HL-60/S4 treated with retinoic acid at 250 ng/mL for 4 days and 3 days (cell line): ENCODE results near the gene NPPB.

Experiments
- in situ Hi-C: fragments of 300-500 bp; cut with MboI; formaldehyde crosslinking; loops from 2 replicates; pipeline ENCODE4 v1.7.0; 2022; ENCODE audit warnings: low sequenced_read_pairs

The NPPB gene

GRCh38 chr1:11858968-11859871 lies 475 bp upstream of the NPPB start:
- in situ Hi-C loops, result no loop called here

GRCh38 chr1:11858158-11858557 lies 587 bp downstream of the NPPB start:
- in situ Hi-C loops, result no loop called here

DNA sequence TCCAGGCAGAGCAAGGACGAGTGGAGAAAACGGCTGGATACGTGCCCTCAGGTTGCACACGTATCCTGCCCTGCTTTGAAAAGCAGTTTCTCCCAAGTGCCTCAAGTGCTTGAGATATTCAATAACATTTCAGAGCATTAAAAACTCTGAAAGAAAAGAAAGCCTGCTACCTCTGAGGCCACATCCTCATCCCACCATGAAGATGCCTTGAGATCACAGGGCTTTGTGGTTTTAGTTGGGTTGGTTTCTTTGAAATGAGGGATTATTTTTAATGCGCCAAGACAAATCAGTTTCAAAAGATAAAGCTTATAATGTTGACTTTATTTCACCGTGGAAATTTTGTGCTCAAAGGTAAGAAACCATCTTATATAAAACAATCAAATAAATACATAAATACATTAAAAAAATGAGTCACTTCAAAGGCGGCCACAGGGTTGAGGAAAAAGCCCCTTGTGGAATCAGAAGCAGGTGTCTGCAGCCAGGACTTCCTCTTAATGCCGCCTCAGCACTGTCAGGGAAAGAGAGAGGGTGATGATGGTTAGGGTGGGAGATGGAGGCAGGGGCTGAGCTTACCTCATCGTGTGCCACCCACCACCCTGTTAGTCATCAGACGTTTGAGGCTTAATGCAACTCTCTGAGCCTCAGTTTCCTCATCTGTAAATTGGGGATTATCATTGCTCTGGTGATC lies 1.4 kb downstream of the NPPB start:
- in situ Hi-C loops, result no loop called here

GRCh38 chr1:11856698-11857097 lies 2.0 kb downstream of the NPPB start:
- in situ Hi-C loops, result no loop called here

DNA sequence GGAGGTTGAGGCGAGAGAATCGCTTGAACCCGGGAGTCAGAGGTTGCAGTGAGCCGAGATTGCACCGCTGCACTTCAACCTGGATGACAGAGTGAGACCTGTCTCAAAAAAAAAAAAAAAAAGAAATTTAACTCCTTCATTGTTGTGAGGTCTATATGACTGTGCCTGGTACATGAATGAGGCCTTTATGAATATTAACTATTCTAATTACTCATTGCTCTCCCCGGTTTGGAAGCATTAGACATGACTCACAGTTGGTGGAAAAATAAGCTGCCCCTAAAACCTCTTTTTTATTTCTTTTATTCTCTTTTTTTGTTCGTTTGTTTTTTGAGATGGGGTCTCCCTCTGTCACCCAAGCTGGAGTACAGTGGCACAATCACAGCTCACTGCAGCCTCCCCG lies 3.3 kb downstream of the NPPB start:
- in situ Hi-C loops, result no loop called here

GRCh38 chr1:11854519-11854918 lies 4.2 kb downstream of the NPPB start:
- in situ Hi-C loops, result no loop called here

DNA sequence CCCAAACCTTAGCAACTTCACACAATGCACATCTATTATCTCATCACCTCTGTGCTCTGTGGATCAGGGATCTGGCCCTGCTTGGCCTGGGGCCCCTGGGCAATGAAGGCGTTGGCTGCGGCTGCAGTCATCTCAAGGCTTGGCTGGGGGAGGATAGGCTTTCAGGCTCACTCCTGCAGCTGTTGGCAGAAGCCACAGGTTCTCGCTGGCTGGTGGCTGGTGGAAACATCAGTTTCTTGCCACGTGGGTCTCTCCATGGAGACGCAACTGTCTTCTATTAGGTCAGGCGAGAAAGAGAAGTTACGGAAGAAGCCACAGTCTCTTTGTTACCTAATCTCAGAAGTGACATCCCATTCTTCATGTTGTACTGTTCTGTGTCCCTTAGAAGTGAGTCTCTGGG lies 7.6 kb downstream of the NPPB start:
- in situ Hi-C loops, result no loop called here

- in situ Hi-C loops, result no loop called here
Measured at GRCh38 chr1:11850156-11850555, 8.6 kb downstream of the NPPB start.

GRCh38 chr1:11848373-11848700 lies 10.4 kb downstream of the NPPB start:
- in situ Hi-C loops, result no loop called here

DNA sequence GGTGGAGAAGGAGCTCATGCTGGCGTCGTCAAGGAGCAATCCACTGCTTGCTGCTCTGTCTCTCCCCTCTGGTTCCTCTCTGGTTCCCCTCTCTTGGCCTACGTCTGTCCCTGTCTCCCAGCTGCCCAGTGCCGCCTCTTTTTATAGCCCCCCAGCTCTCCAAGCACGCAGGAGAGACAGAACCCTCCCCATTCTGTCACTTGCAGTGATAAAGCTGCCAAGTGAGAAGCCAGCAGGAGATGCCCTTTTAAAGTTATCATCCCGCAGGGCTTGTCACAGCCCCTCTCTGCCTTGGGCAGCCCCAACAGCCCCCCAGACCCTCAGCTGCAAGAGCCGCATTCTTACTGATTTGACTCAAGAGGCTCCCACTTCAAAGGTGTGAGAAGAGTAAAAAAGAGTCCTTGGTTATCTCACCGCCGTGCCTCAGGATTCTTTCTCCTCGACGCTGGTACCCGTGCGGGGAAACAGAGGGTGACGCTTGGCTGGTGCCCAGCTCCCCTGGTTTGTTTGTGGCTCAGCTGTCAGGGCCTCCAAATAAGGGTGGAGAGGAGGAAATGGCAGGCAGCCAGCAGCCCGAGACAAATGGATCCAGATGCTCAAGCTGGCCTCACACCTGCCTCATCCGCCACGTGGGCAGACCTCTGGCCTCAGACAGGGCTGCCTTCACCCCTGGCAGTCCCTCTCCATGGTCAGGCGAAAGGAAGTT lies 10.9 kb downstream of the NPPB start, which contains the start of gene NPPA:
Gene NPPA (minus strand): TSS at position 117 of the 706 bp plus-strand sequence. CDS start 99 bp downstream, at position 18.
- in situ Hi-C loops, result no loop called here

- in situ Hi-C loops, result no loop called here
Measured at GRCh38 chr1:11845641-11846335, 13.0 kb downstream of the NPPB start.

- in situ Hi-C loops, result loop anchor here (5.0 kb wide), 1 partner anchor 55 kb away; no protein-coding TSS in a partner anchor
Measured at GRCh38 chr1:11842154-11843041, 16.3 kb downstream of the NPPB start.

DNA sequence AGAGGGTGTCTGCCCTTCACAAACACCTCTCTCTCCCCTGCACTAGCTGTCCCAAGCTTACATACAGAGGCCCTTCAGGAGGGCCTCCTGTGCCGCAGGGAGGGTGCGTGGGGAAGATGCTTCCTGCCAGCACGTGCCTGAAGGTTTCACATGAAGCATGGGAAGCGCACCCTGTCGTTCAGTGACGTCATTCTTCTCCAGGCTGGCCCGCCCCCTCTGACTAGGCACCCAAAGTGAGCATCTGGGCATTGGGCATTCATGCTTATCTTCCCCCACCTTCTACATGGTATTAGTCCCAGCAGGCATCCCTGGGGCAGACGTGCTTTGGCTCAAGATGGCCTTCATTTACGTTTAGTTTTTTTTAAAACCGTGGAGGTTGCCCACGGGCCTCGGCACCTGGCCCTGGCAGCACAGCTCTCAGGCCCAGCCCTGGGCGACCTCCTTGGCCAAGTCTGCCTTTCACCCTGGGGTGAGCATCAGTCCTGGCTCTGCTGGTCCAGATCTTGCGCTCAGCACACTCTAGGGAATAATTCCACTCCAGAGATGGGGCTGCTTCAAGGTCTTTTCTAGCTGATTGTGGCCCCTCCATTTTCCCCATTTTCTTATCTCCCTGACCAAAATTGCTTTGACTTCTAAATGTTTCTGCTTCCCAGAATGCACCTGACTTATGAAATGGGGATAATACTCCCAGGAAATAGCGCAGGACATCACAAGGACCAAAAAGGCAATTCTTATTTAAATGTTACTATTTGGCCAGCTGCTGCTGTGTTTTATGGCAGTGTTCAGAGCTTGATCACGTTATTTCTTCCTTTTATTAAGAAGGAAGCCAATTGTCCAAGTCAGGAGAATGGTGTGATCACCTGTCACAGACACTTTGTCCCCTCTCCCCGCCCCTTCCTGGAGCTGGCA lies 17.2 kb downstream of the NPPB start:
- in situ Hi-C loops, result loop anchor here (5.0 kb wide), 1 partner anchor 56 kb away; no protein-coding TSS in a partner anchor

GRCh38 chr1:11839727-11840705 lies 18.7 kb downstream of the NPPB start:
- in situ Hi-C loops, result loop anchor here (5.0 kb wide), 1 partner anchor 57 kb away; no protein-coding TSS in a partner anchor

GRCh38 chr1:11838349-11839272 lies 20.1 kb downstream of the NPPB start:
- in situ Hi-C loops, result no loop called here

GRCh38 chr1:11837767-11838348 lies 20.9 kb downstream of the NPPB start:
- in situ Hi-C loops, result no loop called here
